ENCODE results near the gene AKT3. TPM values are rescaled to one million over a fixed set of nuclear protein-coding genes. Genes with fewer than 3 reads are reported as not detected.
A peak's percentile ranks its signal among the peaks of the same experiment; 100 is the strongest.

AKT3 gene
- total and polyA plus RNA-seq, 4 donors: 7.1 to 53.1 (median 23.8) TPM

DNA sequence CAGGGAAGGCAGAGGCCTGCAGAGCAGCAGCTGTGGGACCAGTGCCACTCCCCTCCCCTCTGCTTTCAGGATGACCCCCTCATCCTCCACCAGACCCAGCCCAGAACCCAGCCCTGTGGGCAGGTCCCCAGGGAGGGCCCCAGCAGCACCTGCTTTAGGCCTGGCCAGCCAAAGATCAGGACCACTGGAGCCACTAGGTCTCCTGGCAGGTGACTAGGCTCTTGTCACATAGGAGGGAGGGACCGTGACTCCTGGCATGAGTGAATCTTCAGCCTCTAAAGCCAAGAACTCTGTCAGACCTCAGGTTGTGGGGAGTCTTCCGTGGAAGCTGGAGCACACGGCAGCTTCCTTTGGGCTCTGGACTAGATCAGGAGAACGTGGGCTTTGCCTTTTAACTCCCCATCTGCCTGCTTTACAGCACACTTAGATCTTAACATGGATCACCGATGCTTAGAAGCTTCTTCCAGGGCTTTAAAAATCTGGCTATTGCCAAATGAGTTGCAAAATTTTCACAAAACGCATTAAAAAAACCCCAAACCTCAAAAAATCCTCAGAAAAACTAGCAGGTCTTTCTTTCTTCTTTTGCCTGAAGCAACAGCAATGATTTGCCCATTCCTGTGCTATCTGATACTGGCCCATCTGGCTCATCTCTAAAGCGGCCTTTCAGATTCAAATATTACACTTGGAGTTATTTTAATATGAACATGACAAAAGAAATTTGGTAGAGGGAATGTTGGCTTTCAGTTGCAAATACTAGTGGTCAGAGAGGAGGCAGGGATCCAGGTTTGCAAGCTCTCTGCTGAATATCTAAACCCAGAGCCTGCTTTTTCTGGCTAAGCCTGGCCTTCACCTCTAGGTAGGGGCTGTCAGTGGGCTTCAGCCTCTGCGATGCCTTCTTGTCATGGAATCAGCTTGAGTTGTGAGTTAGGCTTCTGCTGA is 359.0 kb downstream of the AKT3 start:
- Histone ChIP-seq H3K4me1 (ENCODE audit: control insufficient read depth in 5 of 5, insufficient read depth in 5 of 5, low read length in 5 of 5) (peaks cover 0 to 5% (median 0%) of the 10 kb centered on the region in 5 donors), H3K9ac (ENCODE audit: insufficient read depth in 1 of 2, low read length in 2 of 2) (no peak overlapping the region), H3K27me3 (ENCODE audit: control insufficient read depth in 3 of 3, insufficient read depth in 3 of 3, low read length in 2 of 3) (no peaks in the 10 kb centered on the region), H3K36me3 (ENCODE audit: control insufficient read depth in 4 of 4, insufficient read depth in 4 of 4, low read length in 4 of 4) (peaks cover 0 to 20% (median 6%) of the 10 kb centered on the region in 4 donors), H3K27ac (ENCODE audit: low read depth in 1 of 2, low read length in 1 of 2) (peak overlapping the region in 1 of 2 donors; percentile 62), H3K9me3 (ENCODE audit: control insufficient read depth in 4 of 4, insufficient read depth in 3 of 4, low read length in 3 of 4) (no peaks in the 10 kb centered on the region), H3K4me3 (no peak overlapping the region)
- DNase-seq (peak in 2 of 3 donors; percentile 39 to 56), ATAC-seq (ENCODE audit: insufficient read depth, low FRiP score) (no peak)
- WGBS, 2 donors: 78 to 81% methylated on average over 8 of the region's 8 CpGs
- TF ChIP-seq, protein P1, sequence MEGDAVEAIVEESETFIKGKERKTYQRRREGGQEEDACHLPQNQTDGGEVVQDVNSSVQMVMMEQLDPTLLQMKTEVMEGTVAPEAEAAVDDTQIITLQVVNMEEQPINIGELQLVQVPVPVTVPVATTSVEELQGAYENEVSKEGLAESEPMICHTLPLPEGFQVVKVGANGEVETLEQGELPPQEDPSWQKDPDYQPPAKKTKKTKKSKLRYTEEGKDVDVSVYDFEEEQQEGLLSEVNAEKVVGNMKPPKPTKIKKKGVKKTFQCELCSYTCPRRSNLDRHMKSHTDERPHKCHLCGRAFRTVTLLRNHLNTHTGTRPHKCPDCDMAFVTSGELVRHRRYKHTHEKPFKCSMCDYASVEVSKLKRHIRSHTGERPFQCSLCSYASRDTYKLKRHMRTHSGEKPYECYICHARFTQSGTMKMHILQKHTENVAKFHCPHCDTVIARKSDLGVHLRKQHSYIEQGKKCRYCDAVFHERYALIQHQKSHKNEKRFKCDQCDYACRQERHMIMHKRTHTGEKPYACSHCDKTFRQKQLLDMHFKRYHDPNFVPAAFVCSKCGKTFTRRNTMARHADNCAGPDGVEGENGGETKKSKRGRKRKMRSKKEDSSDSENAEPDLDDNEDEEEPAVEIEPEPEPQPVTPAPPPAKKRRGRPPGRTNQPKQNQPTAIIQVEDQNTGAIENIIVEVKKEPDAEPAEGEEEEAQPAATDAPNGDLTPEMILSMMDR (IDR thresholded peaks at IDR 0.05; ENCODE audit: control extremely low read depth, extremely low read depth): no peak

- no peak overlapping the region for H3K27ac ChIP-seq (ENCODE audit: low read depth in 1 of 2, low read length in 1 of 2)
- ATAC-seq (ENCODE audit: insufficient read depth, low FRiP score) (no peak), DNase-seq (no peak)
- no peak overlapping the region for H3K9ac ChIP-seq (ENCODE audit: insufficient read depth in 1 of 2, low read length in 2 of 2)
- H3K9me3 ChIP-seq (ENCODE audit: control insufficient read depth in 4 of 4, insufficient read depth in 3 of 4, low read length in 3 of 4): no peaks in the 10 kb centered on the region
- H3K36me3 ChIP-seq (ENCODE audit: control insufficient read depth in 4 of 4, insufficient read depth in 4 of 4, low read length in 4 of 4): peaks cover 0 to 16% (median 6%) of the 10 kb centered on the region in 4 donors
- TF ChIP-seq, protein P1 (IDR thresholded peaks at IDR 0.05; ENCODE audit: control extremely low read depth, extremely low read depth): no peak
- peaks cover 0 to under 1% (median 0%) of the 10 kb centered on the region in 5 donors for H3K4me1 ChIP-seq (ENCODE audit: control insufficient read depth in 5 of 5, insufficient read depth in 5 of 5, low read length in 5 of 5)
- no peak overlapping the region for H3K4me3 ChIP-seq
- 91 to 94% methylated on average over 21 of the region's 21 CpGs for WGBS, 2 donors
- no peaks in the 10 kb centered on the region for H3K27me3 ChIP-seq (ENCODE audit: control insufficient read depth in 3 of 3, insufficient read depth in 3 of 3, low read length in 2 of 3)
These were observed 360.1 kb downstream of the AKT3 start for GRCh38 chr1:243489681-243490546.

GRCh38 chr1:243489158-243489527 is 360.9 kb downstream of the AKT3 start:
- WGBS, 2 donors: 96% methylated on average over 24 of the region's 24 CpGs
- H3K36me3 ChIP-seq (ENCODE audit: control insufficient read depth in 4 of 4, insufficient read depth in 4 of 4, low read length in 4 of 4): peaks cover 0 to 16% (median 6%) of the 10 kb centered on the region in 4 donors
- no peaks in the 10 kb centered on the region for H3K27me3 ChIP-seq (ENCODE audit: control insufficient read depth in 3 of 3, insufficient read depth in 3 of 3, low read length in 2 of 3)
- H3K4me3 ChIP-seq: no peak overlapping the region
- DNase-seq (no peak), ATAC-seq (ENCODE audit: insufficient read depth, low FRiP score) (no peak)
- TF ChIP-seq, protein P1 (IDR thresholded peaks at IDR 0.05; ENCODE audit: control extremely low read depth, extremely low read depth): no peak
- no peaks in the 10 kb centered on the region for H3K4me1 ChIP-seq (ENCODE audit: control insufficient read depth in 5 of 5, insufficient read depth in 5 of 5, low read length in 5 of 5)
- H3K9ac ChIP-seq (ENCODE audit: insufficient read depth in 1 of 2, low read length in 2 of 2): no peak overlapping the region
- H3K27ac ChIP-seq (ENCODE audit: low read depth in 1 of 2, low read length in 1 of 2): no peak overlapping the region
- no peaks in the 10 kb centered on the region for H3K9me3 ChIP-seq (ENCODE audit: control insufficient read depth in 4 of 4, insufficient read depth in 3 of 4, low read length in 3 of 4)
